DMS53 (cell line): ENCODE results near the gene IFI35.
"Not testable (repeated sequence)": the region's sequence is repeated elsewhere in the genome, so short reads cannot be mapped to it uniquely, and the experiment has no call there.

Source experiments
- DNase-seq: peaks from one replicate; lab custom pipeline; 2025; lab: John Stamatoyannopoulos, UW

The IFI35 gene

DNA sequence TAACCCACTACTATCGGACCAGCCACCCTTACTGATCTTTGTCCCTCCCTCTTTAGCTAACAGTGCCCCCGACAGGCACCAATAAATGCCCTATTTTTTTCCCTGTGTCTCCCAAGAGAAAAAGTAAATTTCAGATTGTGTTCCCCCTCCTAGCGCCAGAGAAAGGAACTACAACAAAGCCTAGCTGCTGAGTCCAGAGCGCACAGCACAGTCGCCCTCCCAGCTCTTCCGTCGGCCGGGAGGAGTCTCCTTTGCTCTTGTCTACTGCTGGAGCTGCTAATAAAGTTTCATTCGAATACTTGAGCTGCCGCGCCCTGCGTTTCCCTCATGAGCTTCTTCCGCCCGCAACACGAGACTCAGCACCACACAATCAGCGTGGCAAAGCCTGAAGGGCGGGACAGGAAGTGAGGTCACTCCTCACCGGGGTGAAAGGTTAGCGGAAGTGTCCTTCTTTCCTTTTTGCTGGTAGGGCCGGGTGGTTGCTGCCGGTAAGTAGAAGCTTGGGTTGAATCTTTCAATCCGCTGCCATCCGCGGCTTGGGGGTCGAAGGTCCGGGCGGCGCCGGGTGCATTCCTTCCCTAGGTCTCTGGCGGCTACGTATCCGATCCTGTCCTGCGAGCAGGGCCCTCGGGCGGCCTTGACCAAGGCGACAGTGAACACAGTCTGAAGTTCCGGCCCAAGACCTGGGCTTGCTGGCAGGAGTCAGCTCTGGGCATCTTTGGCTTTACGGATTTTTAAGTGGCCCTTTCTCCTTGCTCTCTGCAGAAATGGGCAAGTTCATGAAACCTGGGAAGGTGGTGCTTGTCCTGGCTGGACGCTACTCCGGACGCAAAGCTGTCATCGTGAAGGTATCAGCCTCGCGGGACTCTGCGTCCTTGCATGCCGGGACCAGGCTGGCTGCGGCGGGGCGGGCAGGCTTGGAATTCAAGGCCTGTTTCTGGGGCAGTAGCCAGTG, 8.3 kb upstream of the IFI35 start, which contains the start of gene RPL27:
TSS of gene RPL27 (plus strand) at position 436 of the 955 bp plus-strand sequence. CDS start at position 768, 332 bp downstream.
- DNase-seq = peak; percentile 100

DNA sequence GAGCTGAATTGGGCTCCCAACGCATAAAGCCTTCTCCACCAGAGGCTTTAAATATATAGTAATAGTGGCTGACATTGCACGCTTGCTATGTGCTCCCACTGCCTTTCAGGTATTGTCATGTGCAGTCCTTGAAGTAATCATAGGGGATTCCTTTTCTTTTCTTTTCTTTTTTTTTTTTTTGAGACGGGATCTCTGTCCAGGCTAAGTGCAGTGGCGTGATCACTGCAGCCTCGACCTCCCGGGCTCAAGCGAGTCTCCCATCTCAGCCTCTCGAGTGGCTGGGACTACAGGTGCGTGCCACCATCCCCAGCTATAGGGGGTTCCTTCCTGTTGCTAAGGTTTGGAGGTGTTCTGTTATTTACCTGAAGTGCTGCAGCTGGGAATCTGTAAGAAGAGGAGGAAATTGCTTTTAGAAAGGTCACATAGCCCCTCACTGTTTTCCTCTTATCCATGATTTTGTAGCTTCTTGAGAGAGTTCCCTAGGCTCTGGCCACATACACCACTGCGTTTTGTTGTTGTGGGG, 7.5 kb upstream of the IFI35 start:
- peak; percentile 48 for DNase-seq

DNA sequence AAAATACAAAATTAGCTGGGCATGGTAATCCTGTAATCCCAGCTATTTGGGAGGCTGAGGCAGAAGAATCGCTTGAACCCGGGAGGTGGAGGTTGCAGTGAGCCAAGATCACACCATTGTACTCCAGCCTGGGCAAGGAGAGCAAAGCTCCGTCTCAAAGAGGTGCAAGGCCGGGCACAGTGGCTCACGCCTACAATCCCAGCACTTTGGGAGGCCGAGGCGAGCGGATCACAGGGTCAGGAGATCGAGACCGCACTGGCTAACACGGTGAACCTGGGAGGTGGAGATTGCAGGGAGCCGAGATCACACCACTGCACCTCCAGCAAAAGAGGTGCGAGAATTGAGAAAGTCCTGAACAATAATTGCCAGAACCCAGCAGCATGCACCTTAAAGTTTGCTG, 5.7 kb upstream of the IFI35 start:
- not testable (repeated sequence) for DNase-seq

DNA sequence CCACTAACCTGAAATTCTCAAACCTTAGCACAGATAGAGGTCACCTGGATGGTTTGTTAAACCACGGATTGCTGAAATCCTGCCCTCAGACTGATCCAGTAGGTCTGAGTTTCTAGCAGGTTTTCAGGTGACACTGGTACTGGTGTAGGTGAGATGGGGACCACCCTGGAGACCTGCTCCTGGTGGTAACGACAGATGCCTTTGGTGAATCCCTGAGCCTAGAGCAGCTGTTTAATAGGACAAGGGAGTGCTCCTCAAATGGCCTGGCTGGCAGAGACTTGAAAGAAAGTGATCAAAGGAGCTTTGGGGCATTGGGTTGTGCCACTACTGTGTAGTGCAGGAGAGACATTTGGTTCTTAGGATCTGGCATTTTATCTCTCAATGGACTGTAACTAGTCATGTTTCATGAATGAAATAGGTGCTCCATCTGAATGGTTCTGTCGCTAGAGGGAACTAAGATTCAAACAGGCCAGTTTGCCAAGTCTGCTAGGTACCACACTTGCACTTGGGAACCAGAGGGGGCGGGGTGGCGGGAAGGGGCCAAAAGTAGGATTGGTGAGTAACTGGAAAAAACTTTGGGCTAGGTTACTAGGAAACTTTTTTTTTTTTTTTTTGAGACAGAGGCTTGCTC, 2.9 kb upstream of the IFI35 start:
- peak; percentile 41 for DNase-seq

DNA sequence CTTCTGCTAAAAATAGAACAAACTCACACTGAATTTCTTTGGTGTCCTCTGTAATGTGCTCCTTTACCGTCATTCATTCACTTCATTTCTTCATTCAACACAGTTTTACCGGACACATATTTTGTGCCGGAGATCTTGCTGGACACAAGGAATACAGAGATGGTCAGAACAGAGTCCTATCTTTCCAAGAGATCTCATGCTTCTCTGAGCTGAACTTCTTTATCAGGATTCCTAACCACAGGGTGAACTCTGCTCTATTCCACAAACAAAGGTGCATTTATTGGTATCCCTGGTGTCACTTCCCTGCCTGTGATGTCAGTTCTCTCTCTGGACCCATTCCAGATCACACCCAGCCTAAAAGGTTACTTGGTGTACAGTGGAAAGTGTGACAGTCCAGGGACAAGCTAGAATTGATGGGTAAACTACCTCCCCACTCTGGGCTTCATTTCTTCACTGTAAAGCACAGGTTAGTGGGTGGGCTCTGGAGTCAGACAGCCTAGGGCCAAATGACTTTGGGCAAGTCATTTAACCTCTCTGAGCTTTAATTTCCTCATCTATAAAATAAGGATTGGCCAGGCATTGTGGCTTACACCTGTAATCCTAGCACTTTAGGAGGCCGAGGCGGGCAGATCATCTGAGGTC, 4.2 kb downstream of the IFI35 start:
- peak; percentile 36 for DNase-seq

DNA sequence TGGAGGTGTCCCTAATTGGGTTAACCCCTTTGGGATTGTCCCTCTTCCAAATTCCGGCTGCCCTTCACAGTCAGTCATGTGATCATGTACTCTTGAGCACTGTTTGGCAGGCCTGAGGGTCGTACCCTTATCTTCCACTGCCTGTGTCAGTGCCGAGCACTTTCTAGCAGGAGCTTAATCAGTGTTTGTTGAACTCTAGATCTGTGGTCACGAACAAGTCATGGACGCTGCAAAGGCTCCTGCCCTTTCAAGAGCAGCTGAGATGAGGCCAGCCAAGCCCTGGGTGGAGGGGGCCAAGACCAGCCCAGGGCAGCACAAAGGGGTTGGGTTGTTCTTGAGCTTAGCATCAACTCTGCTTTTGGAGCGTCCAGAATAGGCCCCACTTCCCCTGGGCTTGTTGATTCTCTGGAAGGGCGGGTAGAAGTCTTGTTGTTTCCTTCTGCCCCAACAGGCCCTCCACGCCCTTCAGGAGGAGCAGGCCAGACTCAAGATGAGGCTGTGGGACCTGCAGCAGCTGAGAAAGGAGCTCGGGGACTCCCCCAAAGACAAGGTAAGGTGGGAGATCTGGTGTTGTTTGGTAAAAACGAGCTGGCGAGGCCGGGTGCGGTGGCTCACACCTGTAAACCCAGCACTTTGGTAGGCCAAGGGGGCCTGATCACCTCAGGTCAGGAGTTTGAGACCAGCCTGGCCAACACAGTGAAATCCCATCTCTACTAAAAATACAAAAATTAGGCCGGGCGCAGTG, 5.3 kb downstream of the IFI35 start:
- no peak for DNase-seq

DNA sequence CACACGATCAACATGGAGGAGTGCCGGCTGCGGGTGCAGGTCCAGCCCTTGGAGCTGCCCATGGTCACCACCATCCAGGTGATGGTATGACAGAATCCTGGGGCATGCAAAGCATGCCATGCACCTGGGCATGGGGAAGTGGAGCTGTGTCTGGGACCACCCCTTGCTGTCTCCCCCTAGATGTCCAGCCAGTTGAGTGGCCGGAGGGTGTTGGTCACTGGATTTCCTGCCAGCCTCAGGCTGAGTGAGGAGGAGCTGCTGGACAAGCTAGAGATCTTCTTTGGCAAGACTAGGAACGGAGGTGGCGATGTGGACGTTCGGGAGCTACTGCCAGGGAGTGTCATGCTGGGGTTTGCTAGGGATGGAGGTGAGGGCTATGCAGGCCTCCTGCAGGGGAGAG, 6.7 kb downstream of the IFI35 start:
- DNase-seq = no peak

DNA sequence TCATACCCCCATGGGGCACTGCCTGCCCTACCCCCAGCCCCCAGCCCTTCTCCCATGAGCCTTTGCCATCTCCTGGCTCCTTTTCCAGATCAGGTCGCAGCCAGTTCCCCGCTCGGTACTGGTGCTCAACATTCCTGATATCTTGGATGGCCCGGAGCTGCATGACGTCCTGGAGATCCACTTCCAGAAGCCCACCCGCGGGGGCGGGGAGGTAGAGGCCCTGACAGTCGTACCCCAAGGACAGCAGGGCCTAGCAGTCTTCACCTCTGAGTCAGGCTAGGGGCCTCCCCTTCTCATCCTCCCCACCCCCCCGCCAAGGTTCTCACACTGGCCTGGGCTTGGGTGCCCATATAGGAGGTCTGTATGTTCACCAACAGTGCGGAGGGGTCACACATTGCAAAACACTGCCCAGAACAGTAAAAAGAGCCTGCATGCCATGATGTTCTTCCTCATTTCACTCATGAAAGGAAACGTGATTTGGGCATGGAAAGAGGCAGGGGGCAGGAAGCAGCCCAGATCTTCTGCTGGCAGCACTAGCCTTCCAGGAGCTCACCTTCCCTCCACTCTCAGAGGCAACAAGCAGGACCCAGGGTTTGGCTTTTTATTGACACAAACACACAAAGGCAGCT, 7.5 kb downstream of the IFI35 start:
- DNase-seq = no peak

DNA sequence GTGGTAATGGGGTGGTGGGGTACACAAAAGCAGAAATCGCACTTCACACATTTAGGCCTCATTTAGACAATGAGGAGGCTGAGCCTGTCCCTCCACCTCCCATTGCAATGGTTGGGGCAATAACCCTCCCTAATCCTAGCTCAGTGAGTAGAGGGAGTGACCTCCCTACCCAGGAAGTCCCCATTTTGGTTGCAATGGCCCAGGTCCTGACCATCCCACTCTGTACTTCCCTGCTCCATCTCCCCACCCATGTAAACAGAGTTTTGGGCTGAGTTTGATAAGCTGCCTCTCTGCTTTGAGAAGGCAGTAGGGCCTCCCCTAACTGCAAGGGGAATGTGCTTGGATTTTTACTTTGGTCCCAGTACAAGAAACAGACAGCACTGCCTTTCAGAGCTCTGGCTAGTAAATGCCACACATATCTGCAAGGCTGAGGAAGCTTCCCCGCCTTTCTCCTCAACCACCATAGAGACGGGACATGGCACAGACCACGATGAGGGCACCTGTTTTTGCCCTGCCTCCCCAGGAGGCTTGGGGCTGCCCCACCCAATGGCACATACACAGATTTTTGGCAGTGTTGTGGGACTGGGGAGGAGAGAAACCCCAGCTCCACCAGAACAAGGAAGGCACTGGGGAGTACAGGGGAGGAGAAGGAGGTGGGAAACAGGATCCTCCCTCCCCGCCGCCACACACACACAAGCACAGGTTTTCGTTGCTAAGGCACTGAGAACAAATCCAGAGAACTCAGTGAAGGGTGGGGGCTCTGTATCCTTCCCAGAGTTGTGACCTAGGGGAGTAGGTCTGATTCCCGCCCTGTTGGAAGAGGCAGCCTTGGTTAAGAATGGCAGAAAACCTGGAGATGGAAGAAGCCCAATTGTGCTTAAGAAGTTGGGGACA, 8.3 kb downstream of the IFI35 start:
- DNase-seq = no peak

DNA sequence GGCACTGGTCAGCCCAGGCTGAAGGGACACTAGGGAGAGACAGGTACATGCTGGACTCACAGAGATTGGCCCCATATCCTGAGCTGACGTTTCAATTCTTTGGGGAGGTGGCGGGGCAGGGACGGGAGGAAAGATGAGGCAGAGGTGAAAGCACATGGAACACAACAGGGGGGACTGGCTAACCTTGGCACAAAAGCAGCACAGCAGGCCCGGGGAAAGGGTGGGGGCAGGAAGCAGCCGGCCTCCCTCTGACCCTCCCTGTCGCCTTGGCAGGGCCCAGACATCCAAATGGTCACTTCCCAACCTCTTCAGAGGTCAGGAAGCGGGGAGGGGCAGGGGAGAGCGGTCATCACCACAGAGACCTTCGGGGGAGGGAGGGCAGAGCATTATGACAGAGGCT, 9.0 kb downstream of the IFI35 start:
- DNase-seq = no peak

DNA sequence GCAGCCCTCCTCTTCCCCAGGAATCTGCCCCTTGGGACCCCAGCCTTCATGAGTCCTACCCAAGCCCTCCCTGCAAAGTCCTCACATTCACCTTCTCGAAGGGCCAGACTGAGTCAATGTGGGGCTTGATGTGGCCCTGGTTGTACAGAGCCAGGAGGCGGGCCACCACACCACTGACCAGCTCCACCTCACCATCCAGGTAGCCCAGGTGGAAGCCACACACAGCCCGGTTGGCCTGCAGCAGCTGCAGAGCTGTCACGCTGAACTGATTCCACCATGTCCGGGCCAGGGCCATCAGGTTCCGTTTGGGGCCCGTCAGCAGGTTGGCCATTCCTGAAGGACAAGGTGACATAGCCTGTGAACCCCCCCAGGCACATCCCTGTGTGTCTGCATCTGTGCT, 9.6 kb downstream of the IFI35 start:
- no peak for DNase-seq

DNA sequence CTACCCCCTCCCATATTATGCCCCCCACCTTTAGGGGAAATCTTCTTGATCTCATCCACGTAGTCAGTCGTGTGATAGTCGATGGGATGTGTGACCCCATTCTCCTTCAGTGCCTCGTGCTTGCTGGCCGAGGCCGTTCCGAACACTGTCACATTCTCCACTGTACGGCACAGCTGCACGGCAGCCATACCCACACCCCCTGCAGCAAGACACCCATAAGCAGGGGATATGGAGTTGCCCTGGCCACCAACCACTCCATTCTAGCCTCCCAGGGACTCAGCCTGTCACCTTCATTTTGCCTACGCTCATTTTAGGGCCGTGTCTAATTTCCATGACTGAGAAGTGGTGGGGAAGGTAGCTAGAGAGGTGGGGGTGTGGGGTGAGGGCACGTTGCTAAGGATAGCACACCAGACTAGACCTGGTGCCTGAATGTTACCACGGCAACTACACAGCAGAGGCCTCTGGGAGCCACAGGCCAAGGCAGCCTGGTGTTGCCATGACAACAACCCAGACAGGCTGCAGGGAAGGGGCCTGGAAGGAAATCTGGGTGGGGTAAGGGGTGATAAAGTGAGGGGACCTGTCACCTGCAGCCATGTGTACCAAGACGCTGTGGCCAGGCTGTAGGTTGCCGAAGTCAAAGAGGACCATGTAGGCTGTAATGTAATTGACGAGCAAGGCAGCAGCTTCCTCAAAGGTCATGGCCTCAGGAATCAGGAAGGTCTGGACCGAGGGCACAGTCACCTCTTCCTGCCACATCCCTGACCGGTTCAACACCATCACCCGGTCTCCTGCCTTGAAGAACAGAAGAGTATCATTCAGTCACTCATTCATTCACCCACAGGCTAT, 11.6 kb downstream of the IFI35 start:
- DNase-seq = peak; percentile 91

DNA sequence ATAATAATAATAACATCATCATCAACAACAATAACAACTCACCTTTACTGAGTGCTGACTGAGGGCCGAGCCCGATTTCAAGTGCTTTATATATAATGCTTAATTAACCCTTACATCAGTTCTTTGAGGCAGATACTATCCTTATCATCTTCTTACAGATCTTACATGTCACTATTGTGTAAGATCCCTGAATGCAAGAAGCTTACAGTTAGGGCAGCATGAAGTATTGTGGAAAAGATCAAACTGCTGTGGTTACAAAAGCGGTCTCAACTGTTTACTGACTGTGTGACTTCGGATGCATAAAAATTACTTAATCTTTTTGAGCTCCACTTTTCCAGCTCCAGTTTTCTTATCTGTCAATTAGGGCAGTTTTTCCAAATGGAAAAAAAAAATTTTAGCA, 12.3 kb downstream of the IFI35 start:
- DNase-seq = no peak

DNA sequence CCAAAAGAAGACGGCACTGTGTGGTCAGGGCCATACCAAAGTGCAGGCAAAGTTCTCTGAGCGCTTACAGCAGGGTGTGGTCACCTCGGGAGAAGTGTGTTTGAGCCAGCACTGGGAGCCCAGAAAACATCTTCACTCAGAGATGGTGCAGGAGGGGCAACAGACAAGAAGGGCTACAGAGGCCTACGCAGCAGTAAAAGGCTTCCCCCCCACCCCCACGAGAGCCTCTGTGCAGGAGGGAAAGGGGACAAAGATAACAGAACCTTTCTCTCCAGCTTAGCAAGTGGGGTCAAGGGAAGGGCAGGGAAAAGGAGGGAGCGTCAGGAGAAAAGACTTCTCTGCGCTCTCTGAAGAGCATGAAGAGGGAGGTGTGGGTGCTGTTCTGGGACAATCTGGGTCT, 12.8 kb downstream of the IFI35 start:
- no peak for DNase-seq

DNA sequence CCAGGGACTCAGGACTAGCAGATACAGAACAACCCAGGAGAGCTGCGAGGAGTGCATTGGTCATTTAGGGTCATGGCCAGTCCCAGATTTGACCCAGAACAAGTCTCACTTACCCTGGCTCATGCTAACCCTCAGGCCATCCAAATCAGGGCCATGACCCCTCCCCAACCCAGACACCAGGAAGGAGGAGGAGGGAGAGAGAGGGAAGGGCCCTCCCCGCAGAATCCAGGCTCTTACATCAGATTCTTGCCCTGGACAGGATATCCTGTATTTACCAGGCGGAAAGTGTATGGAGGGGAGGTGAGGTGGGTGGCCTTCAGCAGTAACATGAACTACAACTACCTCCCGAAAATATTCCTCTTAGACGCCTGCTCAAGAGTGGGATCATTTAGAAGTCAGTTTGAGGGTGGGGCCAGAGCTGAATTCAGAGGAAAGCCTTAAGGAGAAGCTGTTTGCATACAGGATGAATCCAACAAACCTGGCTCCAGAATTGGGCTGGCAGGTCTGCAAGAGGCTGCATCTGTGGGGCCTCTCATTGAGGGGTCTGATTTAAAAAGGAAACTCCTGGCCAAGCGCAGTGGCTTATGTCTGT, 13.5 kb downstream of the IFI35 start:
- peak; percentile 34 for DNase-seq

DNA sequence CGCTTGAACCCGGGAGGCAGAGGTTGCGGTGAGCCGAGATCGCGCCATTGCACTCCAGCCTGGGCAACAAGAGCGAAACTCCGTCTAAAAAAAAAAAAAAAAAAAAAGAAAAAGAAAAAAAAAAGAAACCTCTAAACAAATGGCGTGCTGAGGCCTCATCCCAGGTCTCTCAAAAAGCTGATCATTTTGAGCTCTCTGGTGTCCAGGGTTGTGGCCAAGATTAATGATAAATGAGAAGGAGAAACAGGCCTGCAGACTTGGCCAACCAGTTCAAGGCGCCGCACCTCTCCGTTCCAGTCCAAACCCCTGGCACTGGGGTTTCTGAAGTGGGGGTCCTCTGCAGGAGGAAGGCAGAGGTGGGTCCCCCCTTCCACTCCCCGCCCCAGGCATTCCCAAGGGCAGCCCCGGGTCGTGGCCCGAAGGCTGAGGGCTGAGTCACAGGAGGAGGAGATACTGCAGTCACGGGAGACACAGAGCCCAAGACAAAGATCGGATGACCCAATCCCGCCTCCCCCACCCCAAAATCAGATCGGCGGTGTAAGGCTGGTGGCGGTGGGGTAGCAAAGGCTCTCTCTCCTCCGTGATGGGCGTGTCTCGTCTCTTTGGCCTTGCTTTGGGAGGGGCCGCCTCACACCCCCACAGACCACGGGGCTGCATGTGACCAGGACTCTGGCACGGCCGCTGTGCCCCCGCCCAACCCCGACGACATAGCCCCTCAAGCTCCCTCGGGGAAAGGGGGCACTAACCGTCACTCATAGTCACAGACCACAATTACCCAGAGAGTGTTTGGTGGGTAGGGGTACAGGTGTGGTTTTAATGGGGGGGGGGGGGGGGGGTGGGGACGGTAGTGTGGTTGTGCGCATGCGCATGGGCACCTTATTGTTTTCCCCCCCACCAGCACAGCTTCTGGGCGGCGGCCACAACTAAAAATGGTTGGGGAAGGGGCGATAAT, 14.5 kb downstream of the IFI35 start:
- DNase-seq = peak; percentile 70

DNA sequence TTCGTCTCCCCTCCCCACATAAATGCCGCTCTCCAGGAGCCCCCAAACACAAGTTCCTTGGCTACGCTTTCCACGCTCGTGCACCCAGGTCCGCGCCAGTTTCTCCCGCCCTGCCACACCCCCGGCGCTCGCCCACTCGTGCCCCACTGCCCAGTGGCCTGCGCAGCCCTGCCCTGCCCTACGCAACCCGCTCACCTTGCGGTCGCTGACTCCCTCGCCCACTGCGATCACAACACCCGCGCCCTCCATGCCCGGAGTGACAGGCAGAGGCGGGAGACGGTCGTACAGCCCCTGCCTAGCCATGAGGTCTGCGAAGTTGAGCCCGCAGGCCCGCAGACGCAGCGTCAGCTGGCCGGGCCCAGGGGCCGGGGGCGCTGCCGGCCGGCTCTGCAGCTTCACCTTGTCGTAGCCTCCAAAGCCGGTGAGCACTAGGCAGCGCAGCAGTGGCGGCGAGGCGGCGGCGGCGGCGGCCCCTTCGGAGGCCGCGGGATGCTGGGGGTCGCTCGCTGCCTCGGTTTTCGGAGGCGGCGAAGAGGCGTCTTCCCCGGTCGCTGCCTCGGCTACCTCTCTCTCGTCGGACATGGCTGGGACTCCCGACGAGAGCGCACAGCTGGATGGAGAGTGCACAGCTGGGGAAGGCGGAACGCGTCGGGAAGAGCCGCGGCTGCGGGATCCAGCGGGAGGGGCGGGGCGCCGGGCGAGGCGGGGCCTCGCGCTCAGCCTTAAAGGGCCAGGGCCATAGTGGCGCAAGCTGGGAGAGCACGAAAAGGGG, 15.3 kb downstream of the IFI35 start, which contains the start of gene VAT1:
TSS of gene VAT1 (minus strand) at position 645 of the 772 bp plus-strand sequence. CDS start at position 582, 63 bp downstream.
- peak; percentile 94 for DNase-seq
